HG02885 (cell line): ENCODE results near the gene MGAT4B.

Experiments
- ATAC-seq: cut with Tn5 transposase; IDR thresholded peaks from one replicate; pipeline ENCODE4 v1.9.1; 2021; ENCODE audit warnings: mild to moderate bottlenecking; ENCODE audit not compliant: unreplicated experiment, poor library complexity

Gene MGAT4B

GRCh38 chr5:179776411-179776938 lies 30.2 kb downstream of the MGAT4B start:
- ATAC-seq, result no peak

GRCh38 chr5:179774442-179774841 lies 32.2 kb downstream of the MGAT4B start:
- no peak for ATAC-seq

GRCh38 chr5:179773686-179774040 lies 33.0 kb downstream of the MGAT4B start:
- no peak for ATAC-seq

GRCh38 chr5:179772351-179772750 lies 34.3 kb downstream of the MGAT4B start:
- no peak for ATAC-seq

GRCh38 chr5:179771311-179771895 lies 35.3 kb downstream of the MGAT4B start:
- no peak for ATAC-seq

GRCh38 chr5:179769796-179770195 lies 36.9 kb downstream of the MGAT4B start:
- ATAC-seq, result no peak

- ATAC-seq, result no peak
Measured at GRCh38 chr5:179769271-179769670, 37.4 kb downstream of the MGAT4B start.

- ATAC-seq, result no peak
Measured at GRCh38 chr5:179768326-179769085, 38.2 kb downstream of the MGAT4B start.

- ATAC-seq, result no peak
Measured at GRCh38 chr5:179767496-179768100, 39.1 kb downstream of the MGAT4B start.

GRCh38 chr5:179766726-179767455 lies 39.8 kb downstream of the MGAT4B start:
- ATAC-seq, result no peak

- ATAC-seq, result no peak
Measured at GRCh38 chr5:179766021-179766725, 40.5 kb downstream of the MGAT4B start.

GRCh38 chr5:179765400-179765799 lies 41.3 kb downstream of the MGAT4B start:
- no peak for ATAC-seq

GRCh38 chr5:179764056-179764455 lies 42.6 kb downstream of the MGAT4B start:
- no peak for ATAC-seq

GRCh38 chr5:179763215-179763945 lies 43.3 kb downstream of the MGAT4B start:
- ATAC-seq, result no peak

GRCh38 chr5:179762781-179763176 lies 43.9 kb downstream of the MGAT4B start:
- no peak for ATAC-seq

GRCh38 chr5:179762079-179762780 lies 44.4 kb downstream of the MGAT4B start:
- no peak for ATAC-seq

- ATAC-seq, result peak; percentile 63
Measured at GRCh38 chr5:179759581-179760551, 46.8 kb downstream of the MGAT4B start.

GRCh38 chr5:179758955-179759354 lies 47.7 kb downstream of the MGAT4B start:
- no peak for ATAC-seq
